Posterior vena cava (tissue), 2 donors: ENCODE results near the gene INSM2. TPM values are rescaled to one million over a fixed set of nuclear protein-coding genes. Genes with fewer than 3 reads are reported as not detected.

Experiments
- DNase-seq: peaks from one replicate; pipeline ENCODE4 v3.0.0-alpha.2; 2020; ENCODE audit warnings: low spot score
- intact Hi-C, 2 donors: fragments of 100-400 bp; cut with DNase I; formaldehyde crosslinking; loops; one replicate each; pipeline versions ENCODE4 v1.14.1 to v1.14.2; 2022 to 2023
- total RNA-seq, 2 donors: library from RNA; stranded (reverse); fragmentation: NEBNext Ultra II Directional; extraction: Animal tissue kit (Norgen Biotek cat#: 25700); gene quantifications; one replicate each; pipeline ENCODE4 v1.2.1, GENCODE V29; 2021
- donor health status: DM: yes; HTN: yes; CAD: no.
- donor health status: DM: yes; HTN: yes; CAD: no.

INSM2 gene
- total RNA-seq, 2 donors from 2014 or later, result not detected

- intact Hi-C loops, result no loop called here
- no peak for DNase-seq
Measured at GRCh38 chr14:35535483-35536112, 1.6 kb downstream of the INSM2 start.

- DNase-seq, result no peak
- intact Hi-C loops, result no loop called here
Measured at GRCh38 chr14:35539969-35540368, 6.0 kb downstream of the INSM2 start.

- intact Hi-C loops, result no loop called here
- DNase-seq, result no peak
Measured at GRCh38 chr14:35543006-35543405, 9.0 kb downstream of the INSM2 start.

- no peak for DNase-seq
- intact Hi-C loops, result no loop called here
Measured at GRCh38 chr14:35549551-35549950, 15.6 kb downstream of the INSM2 start.

GRCh38 chr14:35551081-35551480 is 17.1 kb downstream of the INSM2 start:
- intact Hi-C loops, result no loop called here
- DNase-seq, result no peak

- no peak for DNase-seq
- intact Hi-C loops, result no loop called here
Measured at GRCh38 chr14:35553808-35554207, 19.8 kb downstream of the INSM2 start.

GRCh38 chr14:35556548-35556947 is 22.6 kb downstream of the INSM2 start:
- no peak for DNase-seq
- intact Hi-C loops, result no loop called here

- DNase-seq, result no peak
- intact Hi-C loops, result no loop called here
Measured at GRCh38 chr14:35557221-35557747, 23.3 kb downstream of the INSM2 start.

DNA sequence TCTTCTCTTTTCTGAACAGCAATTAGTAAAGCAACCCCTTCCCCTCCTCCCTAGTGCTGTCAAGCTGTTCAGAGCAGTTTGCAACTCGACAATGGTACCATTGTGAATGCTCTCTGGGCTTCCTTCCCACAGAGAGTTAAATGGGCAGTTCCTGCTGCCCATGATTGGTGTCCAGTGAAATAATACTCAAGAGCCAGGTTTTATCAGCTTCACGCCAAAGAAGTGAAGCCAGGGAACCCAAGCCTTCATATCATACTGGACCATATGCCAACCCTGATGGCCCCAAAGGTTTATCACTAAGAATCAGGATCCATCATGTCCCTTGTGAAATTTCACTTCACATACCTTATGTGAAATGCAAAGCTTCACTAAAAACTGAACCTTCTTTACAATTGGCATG is 24.7 kb downstream of the INSM2 start:
- no peak for DNase-seq
- intact Hi-C loops, result no loop called here

DNA sequence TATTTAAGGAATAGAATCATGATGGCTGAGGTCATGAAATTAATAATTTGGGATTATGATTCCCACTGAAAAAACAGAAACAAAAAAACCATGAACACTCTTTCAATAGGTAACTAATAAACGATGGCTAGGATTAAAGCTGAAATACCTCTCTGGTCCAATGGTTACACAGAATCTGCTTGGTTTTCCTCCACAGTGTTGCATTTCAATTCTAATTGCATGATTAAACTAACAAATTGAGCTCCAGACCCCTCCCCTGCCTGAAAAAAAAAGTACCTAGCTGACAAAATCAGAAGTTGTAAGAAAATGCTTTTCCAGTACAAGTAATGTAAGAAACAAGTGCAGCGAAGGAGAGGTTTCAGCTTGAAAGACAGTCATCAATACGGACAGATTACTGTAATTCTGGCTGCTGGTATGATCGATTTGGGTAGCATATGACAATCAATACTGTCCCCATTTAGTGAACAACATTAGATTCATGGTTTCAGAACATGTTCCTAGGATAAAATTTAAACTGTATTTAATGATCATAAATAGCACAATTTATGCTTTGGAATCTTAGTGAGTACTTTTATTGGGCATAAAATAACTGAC is 32.0 kb downstream of the INSM2 start:
- intact Hi-C loops, result no loop called here
- no peak for DNase-seq

GRCh38 chr14:35571598-35571997 is 37.6 kb downstream of the INSM2 start:
- no peak for DNase-seq
- intact Hi-C loops, result no loop called here

GRCh38 chr14:35573911-35574310 is 39.9 kb downstream of the INSM2 start:
- intact Hi-C loops, result no loop called here
- DNase-seq, result no peak

GRCh38 chr14:35576260-35576659 is 42.3 kb downstream of the INSM2 start:
- intact Hi-C loops, result no loop called here

DNA sequence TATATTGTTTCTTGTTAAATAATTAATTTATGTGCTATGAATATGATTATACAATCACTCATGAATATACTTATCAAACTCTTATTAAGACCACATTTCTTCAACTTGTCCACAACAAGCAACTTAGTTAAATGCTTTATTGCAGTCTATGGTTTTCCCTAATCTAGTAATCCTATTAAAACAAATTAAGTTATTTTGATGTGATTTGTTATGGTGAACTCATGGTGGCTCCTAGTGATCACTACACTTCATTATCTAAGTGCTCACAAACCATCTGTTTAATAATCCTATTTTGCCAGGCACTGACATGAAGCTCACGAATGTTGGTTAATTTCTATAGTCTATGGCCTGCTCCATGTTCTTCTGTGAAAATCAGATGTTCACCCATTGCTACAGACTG is 42.9 kb downstream of the INSM2 start:
- no peak for DNase-seq
- intact Hi-C loops, result no loop called here

More at GRCh38 chr14:35576260-35576659, 42.3 kb downstream of the INSM2 start:
- DNase-seq, result no peak

GRCh38 chr14:35578135-35578534 is 44.2 kb downstream of the INSM2 start:
- intact Hi-C loops, result no loop called here
- DNase-seq, result no peak

DNA sequence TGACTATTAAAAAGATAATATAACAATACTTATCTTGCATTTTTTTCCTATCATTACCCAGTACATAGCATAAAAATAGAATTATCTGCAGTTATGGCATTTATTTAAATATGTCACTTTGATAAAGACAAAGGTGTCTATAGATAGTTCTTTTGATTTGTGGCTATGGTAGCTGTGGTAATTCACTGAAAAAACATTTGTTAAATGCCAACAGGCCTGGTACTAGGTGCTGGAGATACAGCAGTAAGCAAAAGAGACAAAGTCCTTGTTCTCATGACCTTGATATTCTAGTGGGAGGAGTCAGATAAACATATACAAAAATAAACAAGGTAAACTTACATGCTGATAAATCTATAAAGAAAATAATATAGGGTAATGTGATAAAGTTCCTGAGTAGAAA is 44.7 kb downstream of the INSM2 start:
- intact Hi-C loops, result no loop called here
- no peak for DNase-seq

Other genes starting within 250 kb of the INSM2 start
- gene PSMA6, start 241.8 kb upstream of the INSM2 start, total RNA-seq, result 100 to 1,000 TPM; 159 to 191 TPM
- gene NFKBIA, start 129.4 kb upstream of the INSM2 start, total RNA-seq, result 100 to 1,000 TPM in 1 of 2 donors, 10 to 100 TPM in 1; 87.1 to 127 TPM